Measurements from ENCODE around the gene GPS2.

GPS2 gene

DNA sequence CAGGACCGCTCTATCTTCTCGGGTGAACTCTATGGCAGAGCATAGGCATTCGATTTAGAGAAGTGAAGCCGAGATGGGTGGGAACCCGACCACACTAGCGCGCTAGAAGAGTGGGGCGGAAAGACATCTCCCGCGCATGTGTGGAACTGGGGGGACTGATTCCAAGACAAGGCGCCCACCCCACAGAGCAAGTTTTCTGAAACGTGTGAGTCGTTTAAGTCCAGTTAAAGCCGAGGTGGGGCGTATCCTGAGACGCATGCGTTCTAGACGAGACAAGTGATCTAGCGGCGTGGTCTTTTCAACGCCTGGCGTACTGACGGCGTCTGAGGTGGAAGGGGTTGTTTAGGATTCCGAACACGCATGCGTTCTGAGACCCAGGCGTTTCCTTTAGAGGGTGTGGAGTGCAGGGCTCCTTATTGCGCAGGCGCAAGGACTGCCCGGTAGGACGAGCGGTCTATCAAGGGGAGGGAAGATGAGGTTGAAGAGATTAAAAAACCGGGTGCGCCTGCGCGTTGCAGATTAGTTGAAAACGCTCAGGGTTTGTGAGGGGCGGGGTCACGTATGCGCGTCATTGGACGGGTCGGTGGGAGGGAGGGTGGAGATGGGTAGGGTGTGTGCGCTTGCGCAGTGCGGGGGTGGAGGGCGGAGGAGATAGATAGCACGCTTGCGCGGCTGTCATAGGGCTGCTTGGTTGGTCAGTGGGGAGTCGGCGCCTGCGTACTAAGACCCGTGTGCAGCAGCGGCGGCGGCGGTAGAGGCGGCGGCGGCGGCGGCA lies 8.1 kb downstream of the GPS2 start, which contains the start of gene EIF5A:
TSS of gene EIF5A (plus strand) at position 718 of the 775 bp plus-strand sequence. CDS start 2,008 bp downstream, outside the sequence.
- peak within 1 kb of the TSS; percentile 80 for H3K4me3 ChIP-seq (ENCODE audit: low read depth, low read length)
- peaks cover 26 to 29% of the 10 kb centered on the region in 2 experiments for H3K36me3 ChIP-seq (ENCODE audit: control insufficient read depth in 2 of 2, insufficient read depth in 1 of 2, low read length in 2 of 2)
- CTCF ChIA-PET: interaction anchor here (0.7 kb wide), 1 partner anchor 86 kb away, joined by 3 read pairs; no protein-coding TSS in a partner anchor
- POLR2A ChIA-PET: no interaction called here
- H3K27ac ChIP-seq (ENCODE audit: extremely low read depth, low read depth, low read length): peak within 1 kb of the TSS; percentile 99
- H3K9me3 ChIP-seq (ENCODE audit: control insufficient read depth, insufficient read depth, low read depth, low read length): no peaks in the 10 kb centered on the region
- H3K4me1 ChIP-seq (ENCODE audit: control insufficient read depth, insufficient read depth, low read length): peaks cover 15% of the 10 kb centered on the region
- TF ChIP-seq, protein P1, sequence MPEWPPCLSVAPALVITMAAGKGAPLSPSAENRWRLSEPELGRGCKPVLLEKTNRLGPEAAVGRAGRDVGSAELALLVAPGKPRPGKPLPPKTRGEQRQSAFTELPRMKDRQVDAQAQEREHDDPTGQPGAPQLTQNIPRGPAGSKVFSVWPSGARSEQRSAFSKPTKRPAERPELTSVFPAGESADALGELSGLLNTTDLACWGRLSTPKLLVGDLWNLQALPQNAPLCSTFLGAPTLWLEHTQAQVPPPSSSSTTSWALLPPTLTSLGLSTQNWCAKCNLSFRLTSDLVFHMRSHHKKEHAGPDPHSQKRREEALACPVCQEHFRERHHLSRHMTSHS (tag by site-specific recombination; IDR thresholded peaks at IDR 0.05): no peak
- TF ChIP-seq ZNF670 (tag by site-specific recombination; IDR thresholded peaks at IDR 0.05; ENCODE audit: low read depth) (no peak), ZNF830 (tag by site-specific recombination; IDR thresholded peaks at IDR 0.05; ENCODE audit: low read depth) (no peak), ZXDB (tag by site-specific recombination; IDR thresholded peaks at IDR 0.05) (no peak; the same call in 1 of the 2 replicates), ZNF2 (tag by site-specific recombination; IDR thresholded peaks at IDR 0.05) (peak; percentile 26; the same call in 1 of the 2 replicates), OSR2 (tag by site-specific recombination; IDR thresholded peaks at IDR 0.05) (no peak), TCF7L2 (IDR thresholded peaks at IDR 0.05; ENCODE audit: borderline replicate concordance, low read depth, low read length) (no peak), ZSCAN18 (tag by site-specific recombination; IDR thresholded peaks at IDR 0.05) (no peak), SALL2 (tag by site-specific recombination; IDR thresholded peaks at IDR 0.05; ENCODE audit: borderline replicate concordance) (no peak), ZSCAN23 (tag by site-specific recombination; IDR thresholded peaks at IDR 0.05) (no peak), SP7 (tag by site-specific recombination; IDR thresholded peaks at IDR 0.05) (no peak; the same call in 1 of the 2 replicates), ZNF664 (tag by site-specific recombination; IDR thresholded peaks at IDR 0.05) (no peak), ZNF561 (tag by site-specific recombination; IDR thresholded peaks at IDR 0.05; ENCODE audit: borderline replicate concordance) (peak; percentile 91), TRIM28 (IDR thresholded peaks at IDR 0.05; ENCODE audit: borderline replicate concordance, low read length) (peak; percentile 61; the same call in 1 of the 2 replicates), ZFHX2 (tag by site-specific recombination; conservative IDR thresholded peaks at IDR 0.05) (peak; percentile 82), ZNF518A (tag by site-specific recombination; conservative IDR thresholded peaks at IDR 0.05; ENCODE audit: low read depth) (no peak), ZNF548 (tag by site-specific recombination; IDR thresholded peaks at IDR 0.05) (no peak), ZBTB7A (tag by site-specific recombination; IDR thresholded peaks at IDR 0.05; ENCODE audit: low read depth) (no peak), SCRT1 (tag by site-specific recombination; IDR thresholded peaks at IDR 0.05; ENCODE audit: borderline replicate concordance) (no peak), AEBP2 (tag by site-specific recombination; IDR thresholded peaks at IDR 0.05; ENCODE audit: borderline replicate concordance) (no peak), ZNF274 (IDR thresholded peaks at IDR 0.05; ENCODE audit: low read length) (no peak), ZNF274 (tag by site-specific recombination; IDR thresholded peaks at IDR 0.05; ENCODE audit: borderline replicate concordance) (no peak), ZNF10 (tag by site-specific recombination; IDR thresholded peaks at IDR 0.05) (no peak), ZNF514 (tag by site-specific recombination; IDR thresholded peaks at IDR 0.05) (no peak), BCL11B (tag by site-specific recombination; IDR thresholded peaks at IDR 0.05; ENCODE audit: low read depth) (no peak)
- TF ChIP-seq, protein P2, sequence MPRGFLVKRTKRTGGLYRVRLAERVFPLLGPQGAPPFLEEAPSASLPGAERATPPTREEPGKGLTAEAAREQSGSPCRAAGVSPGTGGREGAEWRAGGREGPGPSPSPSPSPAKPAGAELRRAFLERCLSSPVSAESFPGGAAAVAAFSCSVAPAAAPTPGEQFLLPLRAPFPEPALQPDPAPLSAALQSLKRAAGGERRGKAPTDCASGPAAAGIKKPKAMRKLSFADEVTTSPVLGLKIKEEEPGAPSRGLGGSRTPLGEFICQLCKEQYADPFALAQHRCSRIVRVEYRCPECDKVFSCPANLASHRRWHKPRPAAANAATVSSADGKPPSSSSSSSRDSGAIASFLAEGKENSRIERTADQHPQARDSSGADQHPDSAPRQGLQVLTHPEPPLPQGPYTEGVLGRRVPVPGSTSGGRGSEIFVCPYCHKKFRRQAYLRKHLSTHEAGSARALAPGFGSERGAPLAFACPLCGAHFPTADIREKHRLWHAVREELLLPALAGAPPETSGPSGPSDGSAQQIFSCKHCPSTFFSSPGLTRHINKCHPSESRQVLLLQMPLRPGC (tag by site-specific recombination; IDR thresholded peaks at IDR 0.05): no peak
- TF ChIP-seq, protein P3, sequence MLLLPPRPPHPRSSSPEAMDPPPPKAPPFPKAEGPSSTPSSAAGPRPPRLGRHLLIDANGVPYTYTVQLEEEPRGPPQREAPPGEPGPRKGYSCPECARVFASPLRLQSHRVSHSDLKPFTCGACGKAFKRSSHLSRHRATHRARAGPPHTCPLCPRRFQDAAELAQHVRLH (tag by site-specific recombination; IDR thresholded peaks at IDR 0.05): no peak

Data from HEK293 (cell line).